Activated B cell treated with CpG ODN at 0.5 μM for 24 hours (primary cell): ENCODE results near the gene TBX3. TPM values are rescaled to one million over a fixed set of nuclear protein-coding genes. Genes with fewer than 3 reads are reported as not detected.

ENCODE experiments used
- ATAC-seq: fragments of 200-7000 bp; cut with Tn5 transposase; one replicate; pipeline ENCODE4 v1.10.0; 2021; ENCODE audit warnings: low read depth, mild to moderate bottlenecking, moderate library complexity
- CTCF ChIA-PET: fragments of 350-600 bp; sonication (Branson Sonifier 250); formaldehyde crosslinking; loops from one replicate; lab custom pipeline; 2021; ENCODE audit warnings: antibody characterized with exemption; lab: Charles Lee
- POLR2A ChIA-PET: fragments of 350-600 bp; sonication (Branson Sonifier 250); formaldehyde crosslinking; loops from one replicate; lab custom pipeline; 2021; ENCODE audit warnings: antibody characterized with exemption; lab: Charles Lee
- DNase-seq: peaks from one replicate; pipeline ENCODE4 v3.0.0; 2022
- H3K27ac Mint-ChIP-seq: one replicate; pipeline ENCODE4 v1.8.0; 2020; ENCODE audit warnings: mixed read lengths
- H3K27me3 Mint-ChIP-seq: one replicate; pipeline ENCODE4 v1.8.0; 2021; ENCODE audit warnings: mixed read lengths
- H3K36me3 Mint-ChIP-seq: one replicate; pipeline ENCODE4 v1.8.0; 2021; ENCODE audit warnings: low read depth, mixed read lengths
- H3K4me1 Mint-ChIP-seq: one replicate; pipeline ENCODE4 v1.8.0; 2021; ENCODE audit warnings: mixed read lengths
- H3K4me3 Mint-ChIP-seq: one replicate; pipeline ENCODE4 v1.8.0; 2020; ENCODE audit warnings: mild to moderate bottlenecking, mixed read lengths
- H3K9me3 Mint-ChIP-seq: one replicate; pipeline ENCODE4 v1.8.0; 2020; ENCODE audit warnings: mixed read lengths
- CTCF ChIP-seq: fragments of 200-600 bp; IDR thresholded peaks from one replicate; pipeline ENCODE4 v1.8.0; 2022; ENCODE audit warnings: antibody characterized with exemption, mild to moderate bottlenecking
- intact Hi-C: fragments of 100-400 bp; cut with micrococcal nuclease; formaldehyde crosslinking; loops from one replicate; pipeline ENCODE4 v1.15.1; 2024
- total RNA-seq: library from RNA; stranded (reverse); gene quantifications from 2 replicates; pipeline ENCODE4 v1.2.3, GENCODE V29; 2022

TBX3 gene
- total RNA-seq, 1 donor from 2014 or later, result not detected

GRCh38 chr12:114638790-114639435, 45.1 kb downstream of the TBX3 start:
- ATAC-seq, result no peak
- ChIA-PET CTCF (no interaction called here), POLR2A (no interaction called here)
- H3K4me1 Mint-ChIP-seq, result no peaks in the 10 kb centered on the region
- no peak overlapping the region for H3K4me3 Mint-ChIP-seq
- no peak overlapping the region for H3K27ac Mint-ChIP-seq
- intact Hi-C loops, result no loop called here
- DNase-seq, result no peak
- H3K36me3 Mint-ChIP-seq, result no peaks in the 10 kb centered on the region
- no peaks in the 10 kb centered on the region for H3K9me3 Mint-ChIP-seq
- no peaks in the 10 kb centered on the region for H3K27me3 Mint-ChIP-seq
- no peak for TF ChIP-seq CTCF

GRCh38 chr12:114636723-114637480, 47.1 kb downstream of the TBX3 start:
- intact Hi-C loops, result no loop called here
- no peak for TF ChIP-seq CTCF
- Mint-ChIP-seq H3K4me1 (no peaks in the 10 kb centered on the region), H3K27ac (no peak overlapping the region), H3K4me3 (no peak overlapping the region), H3K27me3 (peaks cover 1% of the 10 kb centered on the region), H3K9me3 (no peaks in the 10 kb centered on the region), H3K36me3 (no peaks in the 10 kb centered on the region)
- no peak for DNase-seq
- ATAC-seq, result no peak
- ChIA-PET POLR2A (no interaction called here), CTCF (no interaction called here)

GRCh38 chr12:114631242-114631641, 52.7 kb downstream of the TBX3 start:
- ATAC-seq (no peak), DNase-seq (no peak)
- Mint-ChIP-seq H3K27me3 (peaks cover 5% of the 10 kb centered on the region), H3K27ac (no peak overlapping the region), H3K4me3 (no peak overlapping the region), H3K9me3 (no peaks in the 10 kb centered on the region), H3K4me1 (no peaks in the 10 kb centered on the region), H3K36me3 (no peaks in the 10 kb centered on the region)
- ChIA-PET POLR2A (no interaction called here), CTCF (no interaction called here)
- intact Hi-C loops, result no loop called here
- no peak for TF ChIP-seq CTCF

GRCh38 chr12:114628199-114628598, 55.8 kb downstream of the TBX3 start:
- intact Hi-C loops, result no loop called here
- no peak for TF ChIP-seq CTCF
- Mint-ChIP-seq H3K27ac (no peak overlapping the region), H3K9me3 (no peaks in the 10 kb centered on the region), H3K4me3 (no peak overlapping the region), H3K36me3 (no peaks in the 10 kb centered on the region), H3K4me1 (no peaks in the 10 kb centered on the region), H3K27me3 (peaks cover 4% of the 10 kb centered on the region)
- ATAC-seq (no peak), DNase-seq (no peak)
- ChIA-PET POLR2A (no interaction called here), CTCF (no interaction called here)

DNA sequence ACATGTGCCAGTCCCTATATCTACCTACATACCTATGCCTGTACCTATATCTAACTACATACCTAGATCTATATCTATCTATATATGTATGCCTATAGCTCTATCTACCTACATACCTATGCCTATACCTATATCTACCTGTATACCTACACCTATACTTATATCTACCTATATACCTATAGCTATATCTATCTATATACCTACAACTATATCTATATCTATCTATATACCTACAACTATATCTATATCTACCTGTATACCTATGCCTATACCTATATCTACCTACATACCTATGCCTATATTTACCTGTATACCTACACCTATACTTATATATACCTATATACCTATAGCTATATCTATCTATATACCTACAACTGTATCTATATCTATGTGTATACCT, 56.6 kb downstream of the TBX3 start:
- Mint-ChIP-seq H3K36me3 (no peaks in the 10 kb centered on the region), H3K27me3 (peaks cover 3% of the 10 kb centered on the region), H3K4me3 (no peak overlapping the region), H3K9me3 (no peaks in the 10 kb centered on the region), H3K4me1 (no peaks in the 10 kb centered on the region), H3K27ac (no peak overlapping the region)
- no peak for TF ChIP-seq CTCF
- POLR2A ChIA-PET, result interaction anchor here (0.6 kb wide), 1 partner anchor 27 kb away, joined by 3 read pairs; no protein-coding TSS in a partner anchor
- intact Hi-C loops, result no loop called here
- DNase-seq (no peak), ATAC-seq (no peak)
- CTCF ChIA-PET, result no interaction called here
